ENCODE data around the gene DENND2D.

DENND2D gene

GRCh38 chr1:111214074-111214801 lies 13.8 kb upstream of the DENND2D start:
- no peak overlapping the region for H3K27ac ChIP-seq (ENCODE audit: insufficient read depth, low read depth, low read length, poor library complexity, severe bottlenecking)
- no peak overlapping the region for H3K4me3 ChIP-seq (ENCODE audit: insufficient read depth, low read depth, low read length)
- 89% methylated on average over 6 of the region's 6 CpGs for WGBS, 2 experiments

GRCh38 chr1:111213412-111213811 lies 13.0 kb upstream of the DENND2D start:
- H3K4me1 ChIP-seq (ENCODE audit: control insufficient read depth, insufficient read depth, low read length): no peaks in the 10 kb centered on the region
- no peak overlapping the region for H3K4me3 ChIP-seq (ENCODE audit: insufficient read depth, low read depth, low read length)
- no peaks in the 10 kb centered on the region for H3K27me3 ChIP-seq (ENCODE audit: control insufficient read depth, insufficient read depth, low read length, poor library complexity, severe bottlenecking)
- no peaks in the 10 kb centered on the region for H3K9me3 ChIP-seq (ENCODE audit: control insufficient read depth, low read length)
- no peaks in the 10 kb centered on the region for H3K36me3 ChIP-seq (ENCODE audit: control insufficient read depth, insufficient read depth, low read length)
- H3K27ac ChIP-seq (ENCODE audit: insufficient read depth, low read depth, low read length, poor library complexity, severe bottlenecking): no peak overlapping the region
- WGBS, 2 experiments: 92 to 98% methylated on average over 6 of the region's 6 CpGs

More at GRCh38 chr1:111214074-111214801, 13.8 kb upstream of the DENND2D start:
- peaks cover 2% of the 10 kb centered on the region for H3K4me1 ChIP-seq (ENCODE audit: control insufficient read depth, insufficient read depth, low read length)
- H3K27me3 ChIP-seq (ENCODE audit: control insufficient read depth, insufficient read depth, low read length, poor library complexity, severe bottlenecking): no peaks in the 10 kb centered on the region
- H3K36me3 ChIP-seq (ENCODE audit: control insufficient read depth, insufficient read depth, low read length): no peaks in the 10 kb centered on the region
- no peaks in the 10 kb centered on the region for H3K9me3 ChIP-seq (ENCODE audit: control insufficient read depth, low read length)

GRCh38 chr1:111212634-111213335 lies 12.3 kb upstream of the DENND2D start:
- no peak overlapping the region for H3K27ac ChIP-seq (ENCODE audit: insufficient read depth, low read depth, low read length, poor library complexity, severe bottlenecking)
- H3K27me3 ChIP-seq (ENCODE audit: control insufficient read depth, insufficient read depth, low read length, poor library complexity, severe bottlenecking): no peaks in the 10 kb centered on the region
- no peaks in the 10 kb centered on the region for H3K9me3 ChIP-seq (ENCODE audit: control insufficient read depth, low read length)
- H3K36me3 ChIP-seq (ENCODE audit: control insufficient read depth, insufficient read depth, low read length): no peaks in the 10 kb centered on the region
- WGBS, 2 experiments: 86 to 87% methylated on average over 5 of the region's 5 CpGs
- H3K4me1 ChIP-seq (ENCODE audit: control insufficient read depth, insufficient read depth, low read length): no peaks in the 10 kb centered on the region
- H3K4me3 ChIP-seq (ENCODE audit: insufficient read depth, low read depth, low read length): no peak overlapping the region

GRCh38 chr1:111211921-111212320 lies 11.5 kb upstream of the DENND2D start:
- Histone ChIP-seq H3K27me3 (ENCODE audit: control insufficient read depth, insufficient read depth, low read length, poor library complexity, severe bottlenecking) (no peaks in the 10 kb centered on the region), H3K4me3 (ENCODE audit: insufficient read depth, low read depth, low read length) (no peak overlapping the region), H3K4me1 (ENCODE audit: control insufficient read depth, insufficient read depth, low read length) (no peaks in the 10 kb centered on the region), H3K27ac (ENCODE audit: insufficient read depth, low read depth, low read length, poor library complexity, severe bottlenecking) (no peak overlapping the region), H3K36me3 (ENCODE audit: control insufficient read depth, insufficient read depth, low read length) (no peaks in the 10 kb centered on the region), H3K9me3 (ENCODE audit: control insufficient read depth, low read length) (no peaks in the 10 kb centered on the region)
- 91 to 97% methylated on average over 1 of the region's 1 CpG for WGBS, 2 experiments

- no peaks in the 10 kb centered on the region for H3K27me3 ChIP-seq (ENCODE audit: control insufficient read depth, insufficient read depth, low read length, poor library complexity, severe bottlenecking)
- 78 to 90% methylated on average over 4 of the region's 4 CpGs for WGBS, 2 experiments
- H3K4me3 ChIP-seq (ENCODE audit: insufficient read depth, low read depth, low read length): no peak overlapping the region
- no peak overlapping the region for H3K27ac ChIP-seq (ENCODE audit: insufficient read depth, low read depth, low read length, poor library complexity, severe bottlenecking)
- H3K36me3 ChIP-seq (ENCODE audit: control insufficient read depth, insufficient read depth, low read length): no peaks in the 10 kb centered on the region
- no peaks in the 10 kb centered on the region for H3K9me3 ChIP-seq (ENCODE audit: control insufficient read depth, low read length)
- no peaks in the 10 kb centered on the region for H3K4me1 ChIP-seq (ENCODE audit: control insufficient read depth, insufficient read depth, low read length)
These were observed 9.2 kb upstream of the DENND2D start for GRCh38 chr1:111209622-111210021.

- Histone ChIP-seq H3K4me1 (ENCODE audit: control insufficient read depth, insufficient read depth, low read length) (no peaks in the 10 kb centered on the region), H3K27me3 (ENCODE audit: control insufficient read depth, insufficient read depth, low read length, poor library complexity, severe bottlenecking) (no peaks in the 10 kb centered on the region), H3K4me3 (ENCODE audit: insufficient read depth, low read depth, low read length) (no peak overlapping the region), H3K9me3 (ENCODE audit: control insufficient read depth, low read length) (no peaks in the 10 kb centered on the region), H3K27ac (ENCODE audit: insufficient read depth, low read depth, low read length, poor library complexity, severe bottlenecking) (no peak overlapping the region), H3K36me3 (ENCODE audit: control insufficient read depth, insufficient read depth, low read length) (no peaks in the 10 kb centered on the region)
- 74 to 78% methylated on average over 1 of the region's 1 CpG for WGBS, 2 experiments
These were observed 8.5 kb upstream of the DENND2D start for GRCh38 chr1:111208921-111209320.

- Histone ChIP-seq H3K9me3 (ENCODE audit: control insufficient read depth, low read length) (no peaks in the 10 kb centered on the region), H3K27ac (ENCODE audit: insufficient read depth, low read depth, low read length, poor library complexity, severe bottlenecking) (no peak overlapping the region), H3K36me3 (ENCODE audit: control insufficient read depth, insufficient read depth, low read length) (no peaks in the 10 kb centered on the region), H3K27me3 (ENCODE audit: control insufficient read depth, insufficient read depth, low read length, poor library complexity, severe bottlenecking) (no peaks in the 10 kb centered on the region), H3K4me1 (ENCODE audit: control insufficient read depth, insufficient read depth, low read length) (peaks cover 9% of the 10 kb centered on the region), H3K4me3 (ENCODE audit: insufficient read depth, low read depth, low read length) (no peak overlapping the region)
- WGBS, 2 experiments: 100% methylated on average over 1 of the region's 2 CpGs; no CpG with 5 or more reads in 1 of the 2 experiments
These were observed 5.2 kb upstream of the DENND2D start for GRCh38 chr1:111205714-111206050.

- no peaks in the 10 kb centered on the region for H3K9me3 ChIP-seq (ENCODE audit: control insufficient read depth, low read length)
- 81 to 83% methylated on average over 9 of the region's 9 CpGs for WGBS, 2 experiments
- no peak overlapping the region for H3K4me3 ChIP-seq (ENCODE audit: insufficient read depth, low read depth, low read length)
These were observed 4.7 kb upstream of the DENND2D start for GRCh38 chr1:111204983-111205713.

GRCh38 chr1:111204201-111204982 lies 3.9 kb upstream of the DENND2D start:
- H3K9me3 ChIP-seq (ENCODE audit: control insufficient read depth, low read length): no peaks in the 10 kb centered on the region
- no peak overlapping the region for H3K27ac ChIP-seq (ENCODE audit: insufficient read depth, low read depth, low read length, poor library complexity, severe bottlenecking)
- WGBS, 2 experiments: 92 to 95% methylated on average over 61 of the region's 61 CpGs
- no peak overlapping the region for H3K4me3 ChIP-seq (ENCODE audit: insufficient read depth, low read depth, low read length)
- H3K27me3 ChIP-seq (ENCODE audit: control insufficient read depth, insufficient read depth, low read length, poor library complexity, severe bottlenecking): no peaks in the 10 kb centered on the region
- peaks cover 9% of the 10 kb centered on the region for H3K4me1 ChIP-seq (ENCODE audit: control insufficient read depth, insufficient read depth, low read length)
- no peaks in the 10 kb centered on the region for H3K36me3 ChIP-seq (ENCODE audit: control insufficient read depth, insufficient read depth, low read length)

More at GRCh38 chr1:111204983-111205713, 4.7 kb upstream of the DENND2D start:
- no peaks in the 10 kb centered on the region for H3K36me3 ChIP-seq (ENCODE audit: control insufficient read depth, insufficient read depth, low read length)
- H3K27ac ChIP-seq (ENCODE audit: insufficient read depth, low read depth, low read length, poor library complexity, severe bottlenecking): no peak overlapping the region
- peaks cover 9% of the 10 kb centered on the region for H3K4me1 ChIP-seq (ENCODE audit: control insufficient read depth, insufficient read depth, low read length)
- no peaks in the 10 kb centered on the region for H3K27me3 ChIP-seq (ENCODE audit: control insufficient read depth, insufficient read depth, low read length, poor library complexity, severe bottlenecking)

Data from ectodermal cell (in vitro differentiated cells).